GM18870 (cell line): ENCODE data around the gene PGBD5.
"Not testable (repeated sequence)": the region's sequence is repeated elsewhere in the genome, so short reads cannot be mapped to it uniquely, and the experiment has no call there.

Source experiments
- ATAC-seq: cut with Tn5 transposase; IDR thresholded peaks from one replicate; pipeline ENCODE4 v1.9.1; 2021; ENCODE audit warnings: moderate library complexity; ENCODE audit not compliant: unreplicated experiment

PGBD5 gene

DNA sequence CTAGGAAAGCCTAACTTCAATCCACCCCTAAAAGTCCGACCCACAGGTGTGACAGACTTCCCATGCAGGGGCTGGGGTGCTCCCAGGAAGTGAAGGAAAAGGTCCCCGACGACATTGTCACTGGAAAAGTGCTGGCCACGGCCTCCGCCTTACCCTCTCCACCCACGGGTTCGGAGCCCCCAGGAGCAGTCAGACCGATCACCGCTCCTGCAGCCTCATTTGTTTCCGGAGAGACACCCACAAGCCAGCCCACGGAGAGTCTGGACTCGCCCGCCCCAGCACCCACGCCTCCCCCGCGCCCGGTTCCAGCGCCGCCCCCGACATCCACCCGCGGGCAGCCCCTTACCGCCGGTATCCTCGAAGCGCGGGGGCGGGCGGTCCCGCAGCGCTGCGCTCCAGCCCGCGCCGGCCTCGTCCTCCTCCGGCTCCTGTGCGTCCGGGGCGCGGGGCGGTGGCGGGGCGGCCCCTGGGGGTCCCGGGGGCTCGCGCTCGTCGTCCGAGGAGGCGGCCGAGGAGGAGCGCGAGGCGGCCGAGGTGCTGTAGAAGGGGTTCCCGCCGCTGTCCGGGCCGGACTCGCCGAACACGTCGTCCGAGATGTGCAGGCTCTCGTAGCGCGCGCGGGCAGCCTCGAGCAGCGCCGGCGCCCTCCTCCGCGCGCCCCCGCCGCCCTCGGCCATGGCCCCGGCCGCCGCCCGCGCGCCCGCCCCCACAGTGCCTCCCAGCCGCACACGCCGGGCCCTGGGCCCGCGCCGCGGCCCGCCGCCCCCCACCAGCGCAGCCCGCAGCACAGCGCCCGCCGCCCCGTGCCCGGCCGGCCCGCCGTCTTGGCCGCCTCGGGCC lies 660 bp downstream of the PGBD5 start:
- ATAC-seq = no peak

DNA sequence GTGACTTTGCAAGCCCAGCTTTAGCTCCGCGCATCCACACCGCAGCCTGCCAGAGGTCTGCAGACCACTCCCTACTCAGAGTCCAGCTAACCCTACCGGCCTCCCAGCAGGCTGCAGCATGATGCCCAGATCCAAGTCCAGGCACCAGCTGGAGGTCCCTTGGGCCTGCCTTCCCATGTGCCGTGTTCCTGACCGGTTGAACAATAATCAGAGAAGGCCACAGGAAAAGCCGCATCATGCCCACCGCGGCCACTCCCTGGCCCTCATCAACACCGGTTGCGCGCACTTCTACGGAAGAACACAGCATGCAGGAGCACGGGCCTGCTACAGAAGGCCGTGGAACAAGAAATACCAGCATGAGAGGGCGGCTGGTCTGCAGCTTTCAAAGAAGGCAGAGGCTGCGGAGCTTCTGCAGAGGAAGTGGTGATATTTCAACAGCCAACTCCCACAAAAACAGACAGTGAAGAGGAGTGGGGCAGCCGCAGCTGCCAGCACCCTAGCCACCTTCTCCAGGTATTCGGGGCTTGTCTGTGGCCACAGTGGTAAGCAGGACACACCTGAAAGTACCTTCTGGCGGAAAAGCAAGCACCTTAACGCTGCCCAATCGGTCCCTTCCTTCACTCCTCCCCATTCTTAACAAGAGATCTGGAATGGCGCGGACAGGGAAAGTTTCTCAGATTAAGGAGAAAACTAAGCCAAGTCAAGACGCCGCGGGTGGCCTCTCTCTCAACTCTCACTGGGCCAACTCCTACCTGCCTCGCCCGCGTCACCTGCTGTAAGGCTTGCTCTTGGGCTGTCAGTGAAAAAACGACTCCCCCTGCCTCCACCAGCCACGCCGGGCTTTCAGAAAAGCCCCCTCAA lies 1.5 kb downstream of the PGBD5 start:
- ATAC-seq = no peak

DNA sequence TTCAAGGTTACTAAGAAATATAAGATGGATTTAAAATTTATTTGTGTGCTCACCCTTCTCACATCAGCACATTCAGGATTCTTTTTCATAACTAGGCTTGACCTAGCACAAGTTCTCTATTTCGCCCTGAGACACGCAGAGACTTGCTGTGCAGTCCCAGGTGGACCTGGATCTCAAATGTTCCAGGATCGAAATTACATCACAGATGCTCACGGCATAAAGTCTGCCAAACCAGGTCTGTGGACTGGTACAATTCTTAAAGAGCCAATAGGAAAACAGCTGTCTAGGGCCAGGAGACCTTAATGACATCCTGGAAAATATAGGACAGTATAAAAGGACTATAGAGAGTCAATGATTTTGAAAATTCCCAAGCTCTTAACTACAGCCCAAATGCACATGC lies 2.2 kb downstream of the PGBD5 start:
- no peak for ATAC-seq

DNA sequence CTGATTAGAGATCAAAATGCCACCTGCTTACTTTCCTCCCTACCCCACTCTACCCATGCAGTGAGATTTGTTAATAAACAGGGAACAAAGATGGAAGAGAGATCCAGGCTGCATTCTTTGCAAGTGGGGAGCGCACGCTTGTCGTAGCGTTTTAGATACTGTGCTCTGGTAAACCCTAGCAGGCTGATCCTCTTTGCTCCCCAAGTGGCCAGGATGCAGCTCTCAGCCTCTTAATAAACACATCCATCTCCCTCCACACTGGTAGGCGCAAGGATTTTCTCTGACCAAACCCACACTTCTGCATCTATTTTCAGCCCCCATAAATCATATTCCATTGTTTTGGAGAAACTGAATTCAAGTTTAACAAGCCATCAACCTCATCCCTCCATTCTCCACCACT lies 2.9 kb downstream of the PGBD5 start:
- ATAC-seq = no peak

DNA sequence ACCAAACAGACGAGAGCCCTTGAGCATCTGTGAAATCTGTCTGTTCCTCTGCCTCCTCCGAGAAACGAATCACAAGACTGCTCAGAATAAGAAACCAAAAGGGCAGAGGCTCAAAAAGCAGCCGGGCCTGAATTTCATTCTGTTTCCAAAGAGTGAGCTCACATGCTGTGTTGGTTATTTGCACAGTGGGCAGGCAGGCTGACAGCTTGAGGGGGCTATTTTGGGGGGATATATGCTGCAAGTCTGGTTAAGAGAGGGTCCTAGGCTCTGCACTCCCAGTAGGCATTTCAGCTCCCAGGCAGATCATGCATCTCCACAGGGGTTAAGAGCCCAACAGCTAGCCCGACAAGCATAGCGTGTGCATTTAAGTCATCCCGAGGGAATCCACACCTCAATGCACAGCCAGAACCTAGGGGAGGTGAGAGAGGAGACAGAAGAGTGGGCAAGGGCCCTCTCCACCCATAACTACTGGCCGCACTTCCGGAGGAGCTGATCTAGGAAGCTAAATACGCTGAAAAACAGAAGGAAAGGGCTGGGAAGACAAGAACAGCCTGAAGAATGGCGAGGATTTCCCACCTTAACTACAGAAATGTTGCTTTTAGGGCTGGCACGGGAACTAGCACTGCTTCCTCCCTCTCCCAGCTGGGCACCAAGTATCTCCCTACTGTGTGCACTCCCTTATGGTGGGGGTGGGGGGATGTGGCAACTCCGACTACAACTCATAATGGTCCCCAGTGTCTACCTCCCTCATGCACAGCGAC lies 3.7 kb downstream of the PGBD5 start:
- no peak for ATAC-seq

DNA sequence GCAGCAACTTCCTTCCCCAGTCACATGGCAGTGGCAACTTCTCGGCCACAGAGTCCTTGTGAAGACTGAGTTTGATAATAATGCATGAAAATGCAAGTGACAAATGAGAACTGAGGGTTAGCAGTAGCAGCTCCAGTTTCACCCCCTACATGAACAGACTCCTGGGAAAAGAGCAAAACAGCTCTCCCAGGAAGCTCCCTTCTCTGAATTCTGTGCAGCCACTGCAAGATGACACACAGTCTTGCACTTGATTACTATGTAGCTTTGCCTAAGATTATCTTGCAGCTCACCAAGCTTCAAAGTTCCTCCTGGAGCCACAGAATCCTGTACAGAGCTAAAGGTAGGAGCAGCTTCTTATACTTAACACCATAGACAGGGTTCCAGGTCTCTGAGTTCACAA lies 4.7 kb downstream of the PGBD5 start:
- no peak for ATAC-seq

DNA sequence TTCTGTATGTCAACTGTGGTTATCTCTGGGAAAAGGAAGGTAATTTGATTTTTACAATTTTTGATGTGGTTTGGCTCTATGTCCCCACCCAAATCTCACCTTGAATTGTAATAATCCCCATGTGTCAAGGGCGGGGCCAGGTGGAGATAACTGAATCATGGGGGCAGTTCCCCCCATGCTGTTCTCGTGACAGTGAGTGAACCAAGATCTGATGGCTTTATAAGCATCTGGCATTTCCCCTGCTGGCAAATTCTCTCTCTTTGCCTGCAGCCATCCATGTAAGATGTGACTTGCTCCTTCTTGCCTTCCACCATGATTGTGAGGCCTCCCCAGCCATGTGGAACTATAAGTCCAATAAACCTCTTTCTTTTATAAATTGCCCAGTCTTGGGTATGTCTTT lies 5.8 kb downstream of the PGBD5 start:
- ATAC-seq = not testable (repeated sequence)

DNA sequence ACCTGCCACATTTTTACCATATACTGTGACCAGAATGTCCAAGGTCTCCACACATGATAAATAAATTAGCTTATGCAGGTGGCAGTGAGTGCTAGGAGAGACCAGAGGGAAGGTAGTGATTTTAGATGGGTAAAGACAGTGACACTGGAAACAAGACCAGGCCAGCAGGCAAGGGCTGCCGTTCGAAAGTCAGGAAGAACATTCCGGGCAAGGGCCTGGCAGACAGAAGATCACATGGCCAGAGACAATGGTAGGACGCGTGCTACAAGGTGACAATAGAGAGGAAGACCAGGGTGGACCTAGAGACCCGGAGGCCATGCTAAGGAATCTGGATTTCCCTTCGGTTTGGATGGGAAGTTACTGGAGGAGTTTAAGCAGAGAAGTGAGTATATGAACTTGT lies 9.7 kb downstream of the PGBD5 start:
- ATAC-seq = no peak

DNA sequence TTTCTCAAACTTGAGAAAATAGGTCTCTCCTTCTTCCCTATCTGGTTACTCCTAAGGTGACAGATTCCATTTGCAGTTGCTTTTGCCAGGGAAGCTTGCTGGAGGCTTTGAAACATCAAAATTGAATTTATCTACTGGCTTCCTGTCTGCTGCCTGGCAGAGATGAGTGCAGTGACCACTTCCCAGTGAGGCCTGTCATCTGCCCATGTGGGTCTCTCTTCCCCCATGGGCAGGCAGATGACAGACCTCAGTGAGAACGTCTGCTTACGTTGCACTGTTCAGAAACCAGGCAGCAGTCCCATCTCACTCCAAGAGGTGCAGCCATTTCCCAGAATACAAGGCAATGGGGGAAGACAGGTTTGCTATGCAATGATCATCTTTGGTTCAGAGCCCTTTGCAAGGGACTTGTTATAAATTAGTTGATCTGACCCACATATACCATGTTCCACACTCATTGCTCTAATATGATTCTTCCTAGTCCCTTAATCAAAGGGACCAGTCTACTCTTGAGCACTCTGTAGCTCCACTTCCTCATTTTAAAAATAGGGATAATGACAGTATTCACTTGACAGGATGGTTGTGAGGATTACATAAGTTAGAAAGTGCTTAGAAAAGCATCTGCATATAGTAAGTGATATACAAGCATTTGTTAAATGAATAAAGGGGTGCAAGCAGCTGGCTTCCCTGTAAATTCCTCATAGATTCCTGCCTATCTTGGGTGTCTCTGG lies 10.6 kb downstream of the PGBD5 start:
- no peak for ATAC-seq

DNA sequence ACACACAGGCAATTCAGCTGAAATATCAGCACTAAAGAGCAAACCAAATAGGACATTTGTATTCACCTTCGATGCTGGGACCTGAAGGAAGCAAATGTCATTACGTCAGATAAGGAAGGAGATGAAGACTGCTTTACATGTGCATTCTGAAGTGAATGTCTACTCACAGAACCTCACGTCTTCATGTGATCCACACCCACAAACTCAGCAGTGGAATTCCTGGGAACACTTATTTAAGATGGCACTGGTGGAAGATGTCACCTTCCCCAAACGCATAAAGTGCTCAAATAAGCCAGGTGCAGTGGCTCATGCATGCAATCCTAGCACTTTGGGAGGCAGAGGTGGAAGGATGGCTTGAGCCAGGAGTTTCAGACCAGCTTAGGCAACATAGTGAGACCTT lies 11.4 kb downstream of the PGBD5 start:
- no peak for ATAC-seq

DNA sequence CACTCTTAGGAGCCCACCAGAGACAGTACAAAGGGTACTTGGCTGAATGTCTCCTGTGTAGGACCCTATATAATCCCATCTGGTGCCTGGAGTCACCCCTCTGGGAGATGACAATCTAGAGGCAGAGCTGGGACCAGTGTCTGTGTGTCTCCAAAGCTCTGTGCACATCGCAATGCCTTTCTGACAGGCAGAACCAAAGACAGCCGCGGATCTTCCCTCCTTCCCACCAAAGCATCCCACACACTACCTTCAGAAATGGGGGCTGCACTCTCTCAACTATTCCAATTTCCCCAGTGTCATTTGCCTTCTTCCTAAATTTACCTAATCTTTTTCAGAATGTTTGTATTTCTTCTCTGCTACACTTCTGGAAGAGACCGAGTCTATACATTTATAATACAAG lies 12.0 kb downstream of the PGBD5 start:
- no peak for ATAC-seq

DNA sequence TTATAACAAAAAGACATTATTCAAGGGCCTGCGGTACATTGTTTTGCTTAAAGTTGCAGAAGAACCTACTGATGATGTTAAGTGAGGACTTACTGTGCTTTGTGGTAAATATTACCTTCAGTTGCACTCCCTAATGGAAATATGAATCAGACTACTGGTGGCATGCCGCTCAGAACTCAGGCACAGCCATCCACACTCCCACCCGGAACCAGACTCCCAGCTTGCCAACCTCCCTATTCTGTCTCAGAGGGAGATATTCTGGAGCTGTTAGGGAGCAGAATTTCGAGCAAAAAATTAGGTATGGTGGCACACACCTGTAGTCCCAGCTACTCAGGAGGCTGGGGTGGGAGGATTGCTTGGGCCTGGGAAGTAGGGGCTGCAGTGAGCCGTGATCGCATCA lies 13.1 kb downstream of the PGBD5 start:
- ATAC-seq = no peak

DNA sequence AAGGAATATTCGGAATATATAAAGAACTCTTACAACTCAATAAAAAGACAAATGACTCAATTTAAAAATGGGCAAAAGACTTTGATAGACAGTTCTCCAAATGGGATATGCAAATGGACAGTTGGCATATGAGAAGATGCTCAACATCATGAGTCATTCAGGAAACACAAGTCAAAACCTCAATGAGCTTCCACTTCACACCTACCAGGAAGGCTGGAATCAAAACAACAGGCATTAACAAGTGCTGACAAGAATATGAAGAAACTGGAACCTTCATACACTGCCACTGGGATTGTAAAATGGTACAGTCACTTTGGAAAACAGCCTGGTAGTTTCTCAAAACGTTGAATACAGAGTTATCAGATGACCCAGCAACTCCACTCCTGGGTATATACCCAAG lies 17.2 kb downstream of the PGBD5 start:
- ATAC-seq = no peak

DNA sequence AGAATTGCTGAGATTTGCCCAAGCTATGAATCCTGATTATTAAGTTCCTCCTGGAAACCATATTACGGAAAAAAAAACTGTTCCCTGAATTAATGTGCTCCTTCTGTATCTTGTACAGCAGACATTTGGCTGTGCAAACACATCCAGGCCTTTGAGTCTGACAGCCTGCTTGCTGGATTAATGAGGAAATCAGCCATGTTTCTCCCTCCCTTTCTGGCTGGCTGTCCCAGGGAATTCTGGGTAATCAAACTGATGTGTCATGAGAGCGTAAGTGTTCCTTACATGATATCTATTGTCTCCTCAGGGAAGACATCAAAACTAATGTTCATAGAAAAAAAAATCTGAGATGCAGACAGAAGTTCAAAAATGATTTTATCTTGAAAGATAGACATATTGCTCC lies 18.8 kb downstream of the PGBD5 start:
- ATAC-seq = no peak

DNA sequence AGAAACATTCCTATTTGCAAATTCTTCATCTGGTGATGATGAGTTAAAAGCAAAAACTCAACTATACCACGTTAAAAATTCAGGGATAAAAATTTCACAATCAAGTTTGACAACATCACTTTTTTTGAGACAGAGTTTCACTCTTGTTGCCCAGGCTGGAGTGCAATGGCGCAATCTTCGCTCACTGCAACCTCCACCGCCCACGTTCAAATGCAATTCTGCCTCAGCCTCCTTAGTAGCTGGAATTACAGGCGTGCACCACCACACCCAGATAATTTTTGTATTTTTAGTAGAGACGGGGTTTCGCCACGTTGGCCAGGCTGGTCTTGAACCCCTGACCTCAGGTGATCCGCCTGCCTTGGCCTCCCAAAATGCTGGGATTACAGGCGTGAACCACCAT lies 19.4 kb downstream of the PGBD5 start:
- not testable (repeated sequence) for ATAC-seq

DNA sequence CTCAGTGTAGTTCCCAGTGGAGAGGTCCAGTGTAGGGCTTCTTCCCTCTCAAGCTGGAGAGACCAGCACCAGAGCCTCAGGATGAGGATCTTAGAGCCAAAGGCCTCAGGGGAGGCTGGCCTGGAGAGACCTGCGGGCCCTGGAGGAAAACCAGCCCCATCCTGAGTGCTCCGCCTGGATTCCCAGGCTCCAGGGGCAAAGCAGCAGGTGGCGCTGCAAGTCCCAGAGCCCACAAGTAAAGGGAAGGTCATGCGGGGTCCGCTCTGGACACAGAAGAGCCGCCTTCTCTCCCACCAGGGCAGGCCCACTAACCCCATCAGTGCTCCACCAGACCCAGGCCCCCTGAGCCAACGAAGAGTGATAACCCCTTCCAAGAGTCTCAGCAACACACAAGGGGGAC lies 22.7 kb downstream of the PGBD5 start:
- ATAC-seq = no peak

DNA sequence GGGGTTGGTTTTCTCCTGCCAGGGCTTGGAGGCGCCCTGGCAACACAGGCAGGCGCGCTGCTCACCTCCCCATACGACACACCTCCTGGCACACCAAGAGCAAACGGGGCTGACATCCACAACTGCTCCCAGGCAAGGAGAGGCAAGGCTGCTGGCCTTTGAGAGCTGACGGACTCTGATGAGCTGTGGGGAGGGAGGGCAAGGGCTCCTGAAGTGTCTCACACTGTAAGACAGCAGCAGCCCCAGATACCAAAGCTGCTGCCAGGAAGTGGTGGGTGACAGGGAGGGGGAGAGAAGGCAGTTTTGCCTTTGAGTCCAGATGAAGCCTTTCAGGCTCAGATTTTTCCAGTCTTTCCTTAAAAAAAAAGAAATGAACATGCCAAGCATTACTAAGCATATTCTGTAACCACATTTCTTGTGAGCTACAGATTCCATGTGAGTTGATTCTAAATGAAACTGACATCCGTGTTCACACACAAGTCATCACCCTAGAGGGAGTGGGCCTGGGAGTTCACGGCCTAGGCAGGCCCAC lies 24.3 kb downstream of the PGBD5 start:
- no peak for ATAC-seq

DNA sequence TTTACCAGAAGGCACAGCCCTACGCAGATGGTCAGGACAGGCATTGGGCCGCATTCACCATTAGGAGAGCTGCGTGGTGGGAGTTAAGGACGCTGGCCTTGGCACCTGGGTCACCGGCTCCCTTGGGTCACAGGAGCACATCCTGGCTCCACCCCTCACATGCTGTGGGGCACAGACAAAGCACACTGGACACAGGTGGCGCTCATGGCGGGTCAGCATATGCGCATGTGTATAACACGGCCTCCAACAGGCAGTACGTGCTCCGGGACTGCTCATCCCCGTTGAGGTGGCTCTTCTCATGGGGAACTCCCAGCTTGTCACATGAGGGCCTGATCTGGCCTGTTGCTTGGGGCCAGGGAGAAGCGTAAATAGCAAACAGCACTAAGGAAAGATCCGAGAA lies 25.0 kb downstream of the PGBD5 start:
- no peak for ATAC-seq

DNA sequence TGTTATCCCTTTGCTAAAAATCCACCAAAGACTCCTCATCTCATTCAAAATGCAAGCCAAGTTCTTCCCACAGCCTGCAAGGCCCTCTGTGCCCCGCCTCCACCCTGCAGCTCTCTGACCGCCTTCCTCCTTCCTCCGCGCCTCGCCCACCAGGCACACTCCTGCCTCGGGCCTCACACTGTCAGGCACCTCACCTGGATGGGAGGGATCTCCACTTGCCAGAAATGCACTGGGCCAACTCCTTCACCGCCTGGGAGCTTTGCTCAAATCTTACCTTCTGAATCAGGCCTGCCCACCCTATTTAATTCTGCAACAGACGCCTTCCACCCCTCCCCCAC lies 26.2 kb downstream of the PGBD5 start:
- ATAC-seq = no peak

DNA sequence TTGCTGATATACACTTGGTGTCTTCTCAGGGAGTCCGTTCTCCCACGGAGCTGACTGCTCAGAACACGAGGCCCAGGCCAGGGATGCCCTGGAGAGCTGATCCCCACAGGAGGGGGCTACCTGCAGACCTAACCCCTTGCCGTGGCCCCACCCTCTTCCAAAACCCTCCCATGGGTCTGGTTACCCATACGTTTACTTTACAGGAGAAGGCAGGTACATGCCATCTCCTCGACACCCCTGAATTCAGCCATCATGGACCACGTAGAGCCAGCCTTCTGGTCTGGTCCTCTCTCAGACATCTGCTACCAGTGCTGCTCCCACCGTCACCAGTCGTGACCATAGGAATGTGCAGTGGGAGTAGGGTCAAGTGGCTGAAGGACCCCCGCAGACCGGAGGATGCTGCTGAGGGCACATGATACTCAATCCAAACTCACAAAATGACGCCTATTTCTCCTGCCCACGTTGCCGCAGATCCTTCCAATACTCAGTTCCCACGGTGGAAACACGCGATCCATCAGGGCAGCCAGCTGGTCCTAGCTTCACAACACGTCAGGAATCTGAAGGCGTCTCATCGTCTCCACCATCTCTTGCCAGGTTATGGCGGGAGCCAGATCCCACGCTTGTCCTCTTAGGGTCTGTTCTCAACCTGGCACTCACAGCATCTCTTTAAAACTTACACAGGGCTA lies 26.7 kb downstream of the PGBD5 start:
- ATAC-seq = no peak
